SK-N-MC (cell line): ENCODE results near the gene HSD11B2.

ENCODE experiments used
- EZH2 ChIP-seq: fragments of 200-600 bp; sonication (generic); IDR thresholded peaks from one replicate; pipeline ENCODE4 v1.6.1; 2017; ENCODE audit warnings: antibody characterized with exemption
- FOXP2 ChIP-seq: optimal IDR thresholded peaks from 2 replicates; pipeline ENCODE3; 2011; ENCODE audit warnings: mild to moderate bottlenecking, moderate library complexity; ENCODE audit not compliant: insufficient read depth; ENCODE audit errors: extremely low read length, control extremely low read depth
- POLR2AphosphoS5 ChIP-seq: IDR thresholded peaks from 2 replicates; pipeline ENCODE4 v1.6.1; 2012; ENCODE audit warnings: mild to moderate bottlenecking, low read depth, low read length, borderline replicate concordance

- TF ChIP-seq EZH2 (no peak), POLR2AphosphoS5 (no peak), FOXP2 (no peak)
These were observed 39.3 kb upstream of the HSD11B2 start for GRCh38 chr16:67391424-67392300.
